ENCODE results near the gene WBP1.
"Not testable (repeated sequence)": the region's sequence is repeated elsewhere in the genome, so short reads cannot be mapped to it uniquely, and the experiment has no call there.

WBP1 gene

GRCh38 chr2:74427551-74427950 is 30.7 kb upstream of the WBP1 start:
- no peak for DNase-seq (ENCODE audit: low spot score)

- DNase-seq (ENCODE audit: low spot score): no peak
These were observed 29.6 kb upstream of the WBP1 start for GRCh38 chr2:74428675-74429074.

GRCh38 chr2:74429487-74430451 is 28.5 kb upstream of the WBP1 start:
- DNase-seq (ENCODE audit: low spot score): no peak

- DNase-seq (ENCODE audit: low spot score): no peak
These were observed 27.7 kb upstream of the WBP1 start for GRCh38 chr2:74430502-74430901.

GRCh38 chr2:74436111-74436805 is 22.0 kb upstream of the WBP1 start:
- DNase-seq (ENCODE audit: low spot score): no peak

GRCh38 chr2:74436848-74437695 is 21.2 kb upstream of the WBP1 start:
- DNase-seq (ENCODE audit: low spot score): no peak

GRCh38 chr2:74438248-74438647 is 20.0 kb upstream of the WBP1 start:
- DNase-seq (ENCODE audit: low spot score): no peak

- no peak for DNase-seq (ENCODE audit: low spot score)
These were observed 18.9 kb upstream of the WBP1 start for GRCh38 chr2:74439373-74439772.

- DNase-seq (ENCODE audit: low spot score): no peak
These were observed 18.3 kb upstream of the WBP1 start for GRCh38 chr2:74439803-74440377.

- DNase-seq (ENCODE audit: low spot score): no peak
These were observed 17.7 kb upstream of the WBP1 start for GRCh38 chr2:74440378-74441169.

- no peak for DNase-seq (ENCODE audit: low spot score)
These were observed 17.0 kb upstream of the WBP1 start for GRCh38 chr2:74441170-74441689.

GRCh38 chr2:74441690-74442482 is 16.4 kb upstream of the WBP1 start, which contains the start of gene RTKN:
TSS of gene RTKN (minus strand) at chr2:74441937. CDS start at chr2:74441816, 121 bp downstream.
- no peak for DNase-seq (ENCODE audit: low spot score)

GRCh38 chr2:74442483-74443297 is 15.5 kb upstream of the WBP1 start:
- not testable (repeated sequence) for DNase-seq (ENCODE audit: low spot score)

GRCh38 chr2:74444498-74445318 is 13.5 kb upstream of the WBP1 start:
- DNase-seq (ENCODE audit: low spot score): no peak

- DNase-seq (ENCODE audit: low spot score): no peak
These were observed 10.8 kb upstream of the WBP1 start for GRCh38 chr2:74447230-74447999.

- DNase-seq (ENCODE audit: low spot score): no peak
These were observed 9.5 kb upstream of the WBP1 start for GRCh38 chr2:74448771-74449170.

GRCh38 chr2:74450570-74451190 is 7.6 kb upstream of the WBP1 start:
- DNase-seq (ENCODE audit: low spot score): no peak

All from hematopoietic multipotent progenitor cell treated with erythropoietin and hydrocortisone succinate and interleukin-3 and kit ligand, for 17 days (in vitro differentiated cells).